K562 (cell line): ENCODE results near the gene MYO15B. TPM values are rescaled to one million over a fixed set of nuclear protein-coding genes. Genes with fewer than 3 reads are reported as not detected.

Experiments used
- MTA2 ChIP-seq: fragments of 450-650 bp; IDR thresholded peaks from 2 replicates; pipeline ENCODE4 v1.6.1; 2016; ENCODE audit warnings: low read depth
- MYC ChIP-seq, 2 experiments: fragments of 250-450 bp in 1 of 2; sonication (Bioruptor Pico) in 1 of 2; IDR thresholded peaks; 2 replicates each; pipeline versions ENCODE4 v1.5.1 to v1.6.1; 2012 to 2021; ENCODE audit warnings: low read depth in 2 of 2, borderline replicate concordance in 1 of 2, improper control_type of control experiment in 1 of 2, low read length in 1 of 2, mild to moderate bottlenecking in 1 of 2, moderate library complexity in 1 of 2
- ZNF407 ChIP-seq: fragments of 450-650 bp; IDR thresholded peaks from 2 replicates; pipeline ENCODE4 v1.6.1; 2016; ENCODE audit warnings: low read depth
- ZNF408 ChIP-seq: fragments of 250-450 bp; sonication (Bioruptor Pico); IDR thresholded peaks from 2 replicates; pipeline ENCODE4 v1.4.0; 2020; ENCODE audit warnings: low read depth, mild to moderate bottlenecking, moderate library complexity
- polyA plus RNA-seq, 8 experiments: library from polyadenylated mRNA; depleted of rRNA in 4 of 8; stranded (reverse) in 5 of 8; unstranded in 3 of 8; fragments of >200 nt; fragmentation: Nextera tagmentation in 2 of 8; fragmentation: Illumina TruSeq in 1 of 8; extraction: Ambion mirVana in 2 of 8; extraction: Trizol in 1 of 8; gene quantifications; 2 replicates each; pipeline versions ENCODE4 v1.2.1 to v1.2.3, GENCODE V29; 2011 to 2014; ENCODE audit warnings: inconsistent platforms in 1 of 8, missing spikeins in 1 of 8
- total RNA-seq, 7 experiments: library from RNA; depleted of rRNA in 6 of 7; stranded (reverse); fragments of >200 nt in 6 of 7; fragmentation: Illumina TruSeq in 2 of 7; extraction: Trizol in 2 of 7; gene quantifications; 2 replicates each; pipeline versions ENCODE4 v1.2.1 to v1.2.3, GENCODE V29; 2011 to 2021; ENCODE audit warnings: low replicate concordance in 1 of 7

The MYO15B gene
- total and polyA plus RNA-seq, 9 of the 15 experiments (the other 6 are each of a cell fraction or from before 2014, with no cell fraction given), result 0.05 to 3.1 (median 0.83) TPM; not detected in 2

GRCh38 chr17:75632428-75632827 is 44.8 kb downstream of the MYO15B start (continued):
- TF ChIP-seq ZNF407, result no peak
- no peak for TF ChIP-seq MYC (IDR thresholded peaks at IDR 0.05; ENCODE audit: low read depth, low read length)
- no peak for TF ChIP-seq MYC (CRISPR knock-in tag; IDR thresholded peaks at IDR 0.05; ENCODE audit: borderline replicate concordance, low read depth)
- no peak for TF ChIP-seq MTA2
- TF ChIP-seq ZNF408 (CRISPR knock-in tag), result no peak
